GM10266 (cell line): Measurements from ENCODE around the gene VSTM2L.
A peak's percentile ranks its signal among the peaks of the same experiment; 100 is the strongest.

Experiments
- DNase-seq: peaks from one replicate; pipeline ENCODE4 v3.0.0; 2012; ENCODE audit errors: extremely low spot score
- TF ChIP-seq, protein P1 (sequence below): IDR thresholded peaks from 2 replicates; pipeline ENCODE4 v1.5.1; 2012; ENCODE audit warnings: mild to moderate bottlenecking, low read depth; ENCODE audit not compliant: control insufficient read depth, insufficient read depth; ENCODE audit errors: missing control alignments

VSTM2L gene

DNA sequence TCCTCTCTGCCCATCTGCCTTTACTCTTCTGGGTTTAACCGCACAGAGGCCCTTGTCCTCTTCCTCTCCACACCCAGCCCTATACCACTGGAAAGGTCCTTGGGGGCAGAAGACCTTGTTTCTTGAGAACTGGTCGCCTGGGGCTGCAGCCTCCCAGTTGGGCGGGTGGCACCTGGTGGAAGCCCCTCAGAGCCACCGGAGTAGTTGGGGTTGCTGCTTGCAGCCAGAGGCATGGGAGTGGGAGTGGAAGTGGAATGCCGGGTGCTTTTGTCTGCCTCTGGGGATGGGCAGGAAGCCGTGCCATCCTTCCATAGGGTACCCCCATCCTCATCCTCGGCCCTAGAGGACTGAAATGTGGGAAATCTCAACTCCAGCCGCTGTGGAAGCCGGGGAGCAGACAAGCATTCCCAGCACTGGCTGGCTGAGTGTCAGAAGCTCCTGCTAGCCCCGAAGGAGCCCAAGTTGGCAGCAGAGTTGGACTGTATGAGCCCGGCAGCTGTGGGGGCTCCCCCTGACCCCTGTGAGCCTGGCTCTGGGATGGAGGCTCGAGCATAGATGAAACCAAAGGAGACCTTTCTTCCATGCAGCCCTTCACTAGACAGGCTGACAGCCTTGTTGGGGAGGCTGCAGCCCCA lies 1.2 kb downstream of the VSTM2L start:
- DNase-seq = no peak
- TF ChIP-seq, protein P1, sequence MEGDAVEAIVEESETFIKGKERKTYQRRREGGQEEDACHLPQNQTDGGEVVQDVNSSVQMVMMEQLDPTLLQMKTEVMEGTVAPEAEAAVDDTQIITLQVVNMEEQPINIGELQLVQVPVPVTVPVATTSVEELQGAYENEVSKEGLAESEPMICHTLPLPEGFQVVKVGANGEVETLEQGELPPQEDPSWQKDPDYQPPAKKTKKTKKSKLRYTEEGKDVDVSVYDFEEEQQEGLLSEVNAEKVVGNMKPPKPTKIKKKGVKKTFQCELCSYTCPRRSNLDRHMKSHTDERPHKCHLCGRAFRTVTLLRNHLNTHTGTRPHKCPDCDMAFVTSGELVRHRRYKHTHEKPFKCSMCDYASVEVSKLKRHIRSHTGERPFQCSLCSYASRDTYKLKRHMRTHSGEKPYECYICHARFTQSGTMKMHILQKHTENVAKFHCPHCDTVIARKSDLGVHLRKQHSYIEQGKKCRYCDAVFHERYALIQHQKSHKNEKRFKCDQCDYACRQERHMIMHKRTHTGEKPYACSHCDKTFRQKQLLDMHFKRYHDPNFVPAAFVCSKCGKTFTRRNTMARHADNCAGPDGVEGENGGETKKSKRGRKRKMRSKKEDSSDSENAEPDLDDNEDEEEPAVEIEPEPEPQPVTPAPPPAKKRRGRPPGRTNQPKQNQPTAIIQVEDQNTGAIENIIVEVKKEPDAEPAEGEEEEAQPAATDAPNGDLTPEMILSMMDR = no peak

DNA sequence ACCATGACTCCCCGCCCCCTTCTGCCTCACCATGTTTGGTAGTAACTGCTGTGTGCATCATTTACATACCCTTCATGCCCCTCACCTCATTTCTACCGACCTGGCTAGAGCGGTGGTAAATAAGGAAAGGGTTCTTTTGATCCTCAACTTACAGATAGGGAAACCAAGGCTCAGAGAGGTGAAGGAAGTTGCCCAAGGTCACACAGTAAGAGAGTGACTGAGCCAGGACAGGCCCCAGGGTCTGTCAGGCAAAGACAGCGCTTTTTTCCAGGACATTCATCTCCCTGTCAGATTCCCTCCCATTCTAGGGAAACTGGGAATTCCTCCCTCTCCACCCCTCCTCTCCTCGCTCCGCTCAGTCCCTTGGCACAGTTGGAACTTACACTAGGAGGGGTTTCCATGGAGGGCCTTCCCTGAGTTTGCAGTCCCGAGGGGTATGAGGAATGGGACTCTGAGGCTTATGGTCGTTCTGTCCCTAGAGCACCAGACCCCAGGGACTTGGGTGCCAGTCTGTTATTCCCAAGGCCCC lies 2.0 kb downstream of the VSTM2L start:
- DNase-seq = no peak

DNA sequence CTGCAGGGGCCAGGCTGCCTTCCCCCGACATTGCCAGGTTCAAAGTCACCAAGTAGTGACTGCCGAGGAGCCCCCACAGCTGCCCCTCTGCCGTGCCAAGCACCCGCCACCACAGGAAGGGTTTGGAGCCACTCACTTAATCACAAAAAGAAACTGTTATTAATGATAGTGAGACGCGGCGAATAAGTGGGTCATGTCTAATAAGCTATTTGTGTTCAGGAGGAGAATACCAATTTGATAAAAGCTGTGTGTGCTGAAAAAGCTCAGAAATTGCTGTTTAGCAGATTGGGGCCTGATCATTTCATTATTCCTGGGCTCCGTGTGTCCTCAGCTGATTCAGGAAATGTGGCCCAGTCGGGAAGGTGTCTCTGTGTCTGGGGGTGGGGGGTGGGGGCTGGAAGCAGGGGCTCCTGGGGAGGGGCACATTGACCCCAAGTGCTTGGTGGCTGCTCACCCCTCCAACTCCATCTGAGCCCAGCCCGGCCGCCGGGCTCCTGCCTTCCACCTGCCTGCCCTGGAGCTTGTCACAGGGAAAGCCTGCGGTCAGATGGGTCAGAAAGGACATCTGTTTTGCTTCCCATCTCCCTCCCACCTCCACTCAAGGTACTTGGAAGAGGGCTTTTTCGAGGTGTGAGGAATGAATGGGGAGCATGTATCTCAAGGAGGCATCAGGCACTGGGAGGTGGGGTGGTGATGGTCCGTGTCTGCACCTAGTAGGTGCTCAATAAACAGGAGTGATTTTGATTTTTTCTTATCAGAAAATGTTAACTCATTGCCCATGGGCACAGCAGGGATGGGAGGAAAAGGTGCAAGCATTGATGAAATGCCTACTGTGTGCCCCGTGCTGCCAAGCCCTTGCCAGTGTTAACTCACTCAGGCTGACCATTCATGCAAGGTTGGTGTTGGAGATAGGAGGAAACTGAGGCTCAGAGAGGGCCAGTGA lies 3.0 kb downstream of the VSTM2L start:
- TF ChIP-seq, protein P1 = no peak
- DNase-seq = no peak

More for the DNA sequence above, 2.0 kb downstream of the VSTM2L start:
- TF ChIP-seq, protein P1 = no peak

- no peak for DNase-seq
- TF ChIP-seq, protein P1 = no peak
Observed at GRCh38 chr20:37907330-37907676, 4.4 kb downstream of the VSTM2L start.

DNA sequence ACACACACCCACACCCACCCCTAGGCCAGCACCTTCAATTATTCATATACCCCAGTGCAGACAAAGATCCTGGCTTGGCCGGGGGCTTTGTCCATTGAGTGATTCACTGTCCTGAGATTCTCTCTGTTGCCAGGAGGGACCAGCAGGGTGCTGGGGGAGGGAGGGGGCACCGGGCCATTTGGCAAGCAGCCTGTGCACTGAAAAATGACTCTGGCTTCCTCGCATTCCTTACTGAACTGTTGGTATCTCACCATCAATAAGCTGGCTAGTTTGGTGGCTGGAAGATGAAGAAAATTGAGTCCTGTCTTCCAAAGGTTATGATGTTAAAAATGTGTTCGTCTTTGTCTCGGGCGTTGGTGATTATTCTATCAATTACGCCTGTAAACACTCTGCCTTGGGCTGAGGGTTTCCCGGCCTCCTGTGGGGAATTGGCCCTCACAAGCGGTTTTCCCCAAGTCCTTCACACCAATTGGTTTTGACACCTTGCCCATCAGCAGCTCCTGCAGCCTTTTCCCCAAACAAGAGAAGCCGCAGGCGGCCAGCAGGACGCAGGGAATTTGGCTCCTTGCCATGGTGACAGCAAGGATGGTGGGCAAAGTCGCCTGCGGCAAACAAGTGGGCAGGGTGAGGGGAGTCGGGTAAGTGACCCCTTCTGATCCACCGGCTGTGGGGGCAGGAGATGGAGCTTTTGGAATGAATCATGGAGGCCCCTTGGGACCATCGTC lies 4.9 kb downstream of the VSTM2L start:
- TF ChIP-seq, protein P1 = no peak
- DNase-seq = no peak

DNA sequence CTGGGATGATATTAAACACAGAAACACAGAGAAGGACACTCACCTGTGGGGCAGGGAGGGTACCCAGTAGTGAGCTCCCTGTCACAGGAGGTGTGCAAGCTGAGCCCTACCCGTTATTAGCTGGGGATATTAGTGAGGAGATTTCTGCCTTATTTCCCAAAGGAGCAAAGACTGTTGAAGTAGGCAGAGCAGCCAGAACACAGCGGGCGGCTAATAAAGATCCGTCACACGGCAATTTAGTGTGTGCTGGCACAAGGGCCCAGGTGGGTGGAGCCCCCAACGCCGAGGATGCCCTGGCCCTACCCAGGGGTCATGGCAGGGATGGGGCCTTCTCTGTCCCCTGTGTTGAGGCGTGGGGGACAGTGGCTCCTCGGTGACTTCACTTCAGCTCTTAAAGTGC lies 8.3 kb downstream of the VSTM2L start:
- no peak for DNase-seq
- TF ChIP-seq, protein P1 = no peak

DNA sequence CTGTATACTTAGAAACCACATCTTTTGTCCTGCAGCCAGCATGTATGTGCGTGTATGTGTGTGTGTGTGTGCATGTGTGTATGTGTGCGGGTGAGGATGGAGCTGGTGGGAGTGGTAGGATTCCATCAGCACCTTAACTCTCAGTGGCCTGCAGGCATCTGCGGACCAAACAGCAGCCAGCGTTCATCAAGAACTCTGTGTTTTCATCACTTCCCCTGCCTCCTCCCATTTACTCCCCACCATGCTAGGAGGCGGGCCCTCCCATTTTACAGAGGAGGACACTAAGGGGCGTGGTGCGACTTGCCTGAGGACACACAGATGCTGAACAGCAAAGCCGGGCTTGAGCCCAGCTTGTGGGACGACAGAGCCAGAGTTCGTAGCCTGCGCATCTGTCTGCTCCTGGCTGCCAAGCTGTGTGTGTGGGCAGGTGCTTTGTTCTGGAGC lies 8.9 kb downstream of the VSTM2L start:
- peak; percentile 45 for DNase-seq
- TF ChIP-seq, protein P1 = no peak
